ENCODE data around the gene LAP3.

Gene LAP3

DNA sequence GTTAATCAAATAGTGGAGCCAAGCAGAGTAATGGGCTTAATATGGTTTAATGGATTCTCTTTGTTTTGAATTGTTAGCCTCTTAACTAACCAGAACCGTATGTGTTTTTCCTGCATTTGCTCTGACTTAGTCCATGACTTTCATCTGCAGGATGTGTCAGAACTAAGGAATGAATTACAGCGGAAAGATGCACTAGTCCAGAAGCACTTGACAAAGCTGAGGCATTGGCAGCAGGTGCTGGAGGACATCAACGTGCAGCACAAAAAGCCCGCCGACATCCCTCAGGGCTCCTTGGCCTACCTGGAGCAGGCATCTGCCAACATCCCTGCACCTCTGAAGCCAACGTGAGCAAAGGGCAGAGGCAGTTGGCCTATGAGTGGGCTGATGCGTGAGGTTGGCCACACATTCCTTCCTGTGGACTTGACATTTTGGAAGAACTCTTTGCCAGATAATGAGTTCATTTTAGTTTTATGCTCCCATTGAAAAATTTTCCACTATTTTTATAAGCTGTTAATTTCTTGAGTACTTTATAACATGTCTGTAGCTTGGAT, 46.5 kb downstream of the LAP3 start:
- DNase-seq, result no peak

DNA sequence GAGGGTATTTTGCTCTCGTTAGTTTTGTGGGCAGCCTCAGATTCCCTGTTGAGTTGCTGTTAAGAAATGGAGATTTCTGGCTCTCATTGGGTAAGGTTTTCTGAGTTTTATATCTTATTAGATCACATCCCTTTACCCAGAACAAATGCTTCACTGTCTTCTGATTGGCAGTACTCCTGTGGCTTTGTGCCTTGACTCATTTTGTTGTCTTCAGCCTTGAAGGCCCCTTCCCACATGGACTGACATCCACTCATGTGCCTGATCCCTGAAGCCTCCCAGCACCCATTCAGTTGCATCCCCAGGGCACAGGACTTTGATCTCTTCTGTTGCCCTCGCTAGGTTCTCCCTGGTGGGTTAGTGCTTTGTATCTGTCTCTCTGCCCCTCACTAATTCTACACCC, 47.8 kb downstream of the LAP3 start:
- peak; percentile 1 for DNase-seq

DNA sequence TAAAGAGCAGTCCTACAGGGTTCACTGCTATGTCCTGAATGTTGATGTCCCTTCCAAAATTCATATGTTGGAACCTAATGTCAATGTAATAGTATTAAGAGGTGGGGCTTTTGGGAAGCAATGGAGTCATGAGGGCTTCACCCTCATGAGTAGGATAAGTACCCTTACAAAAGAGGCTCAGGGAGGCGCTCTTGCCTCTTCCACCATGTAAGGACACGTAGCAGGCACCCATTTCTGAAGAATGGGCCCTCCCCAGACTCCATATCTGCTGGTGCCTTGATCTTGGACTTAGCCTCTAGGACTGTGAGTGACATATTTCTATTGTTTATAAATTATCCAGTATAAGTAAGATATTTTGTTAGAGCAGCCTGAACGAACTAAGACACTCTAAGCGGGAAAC, 53.2 kb downstream of the LAP3 start:
- peak; percentile 19 for DNase-seq

DNA sequence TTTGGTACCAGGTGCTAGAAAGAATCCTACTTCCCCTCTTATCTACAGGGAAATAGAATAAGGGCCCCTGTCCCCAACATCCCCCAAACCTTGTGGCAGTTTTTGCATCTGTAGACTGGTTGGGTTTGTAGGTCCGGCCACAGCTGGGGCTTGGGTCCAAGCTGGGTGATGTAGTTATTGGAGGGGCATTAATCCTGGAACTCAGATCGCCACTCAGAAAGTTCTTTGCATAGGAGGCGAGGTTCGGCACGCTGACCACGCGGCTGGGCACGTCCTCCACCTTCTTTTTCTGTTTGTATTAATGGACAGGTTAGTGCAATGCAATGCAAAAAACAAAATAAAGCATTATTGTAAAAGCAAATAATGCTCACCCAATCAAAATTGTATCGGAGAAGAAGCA, 56.6 kb downstream of the LAP3 start:
- peak; percentile 16 for DNase-seq

DNA sequence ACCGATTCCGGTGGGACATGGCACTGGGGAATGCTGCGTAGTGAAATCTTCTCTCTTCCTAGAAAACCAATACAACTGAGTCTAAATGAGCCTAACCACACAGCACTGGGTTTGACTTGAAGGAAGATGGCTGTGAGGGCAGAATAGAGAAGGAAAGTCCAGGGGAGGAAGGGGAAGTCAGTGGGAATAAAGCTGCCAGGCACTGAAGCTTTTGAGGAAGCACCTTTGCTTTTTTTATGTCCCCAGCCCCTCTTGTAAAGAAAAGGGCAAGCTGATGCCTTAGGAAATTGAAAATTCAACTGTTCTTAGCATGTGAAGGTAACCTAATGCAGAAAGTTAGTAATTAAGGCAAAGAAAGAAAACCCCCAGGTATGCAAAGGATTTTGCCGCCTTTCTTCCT, 58.1 kb downstream of the LAP3 start:
- no peak for DNase-seq

DNA sequence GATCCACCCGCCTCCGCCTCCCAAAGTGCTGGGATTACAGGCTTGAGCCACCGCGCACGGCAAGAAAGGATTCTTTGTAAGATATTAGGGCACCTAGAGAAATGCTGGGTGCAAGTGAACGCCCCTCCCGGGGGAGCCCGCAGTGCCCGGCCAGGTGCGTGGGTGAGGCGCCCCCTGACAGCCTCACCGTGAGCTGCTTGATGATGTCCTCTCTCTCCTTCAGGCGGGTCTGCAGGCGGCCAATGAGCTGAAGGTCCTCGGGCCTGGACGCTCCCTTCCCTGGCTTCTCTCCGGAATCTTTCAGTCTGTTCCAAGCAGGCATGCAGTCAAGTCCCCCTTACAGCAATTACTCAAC, 59.3 kb downstream of the LAP3 start:
- peak; percentile 18 for DNase-seq

DNA sequence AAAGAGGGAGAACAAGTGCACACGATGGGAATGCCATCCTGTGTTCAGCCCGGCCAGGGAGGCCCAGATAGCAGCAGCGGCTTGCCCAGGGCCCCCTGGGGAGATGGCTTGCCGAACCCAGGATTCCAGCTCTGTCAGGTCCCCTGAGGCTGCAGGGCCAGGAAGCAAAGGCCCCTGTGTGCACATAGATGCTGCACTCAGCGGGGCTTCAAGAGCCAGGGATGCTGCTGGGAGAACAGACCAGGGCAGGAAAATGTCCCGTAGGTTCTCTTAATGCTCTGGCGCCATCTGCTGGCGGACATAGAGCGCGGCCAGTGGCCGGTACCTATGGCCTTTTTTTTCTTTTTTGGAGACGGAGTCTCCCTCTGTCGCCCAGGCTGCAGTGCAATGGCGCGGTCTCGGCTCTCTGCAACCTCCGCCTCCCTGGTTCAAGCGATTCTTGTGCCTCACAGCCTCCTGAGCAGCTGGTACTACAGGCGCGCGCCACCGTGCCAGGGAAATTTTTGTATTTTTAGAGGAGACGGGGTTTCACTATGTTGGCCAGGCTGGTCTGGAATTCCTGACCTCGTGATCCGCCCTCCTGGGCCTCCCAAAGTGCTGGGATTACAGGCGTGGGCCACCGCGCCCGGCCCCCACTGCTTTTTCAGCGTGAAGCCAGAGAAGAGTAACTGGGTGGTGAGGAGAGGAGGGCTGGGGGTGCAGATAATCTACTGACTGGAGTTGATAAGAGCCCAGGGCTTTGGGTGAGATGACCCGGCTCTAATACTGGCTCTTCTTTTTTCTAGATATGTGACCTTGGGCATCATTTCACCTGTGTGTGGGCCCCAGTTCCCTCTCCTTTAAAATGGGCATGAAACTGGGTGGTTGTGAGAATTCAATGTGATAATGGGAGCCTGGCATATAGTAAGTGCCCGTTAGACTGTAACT, 60.0 kb downstream of the LAP3 start:
- peak; percentile 86 for DNase-seq

DNA sequence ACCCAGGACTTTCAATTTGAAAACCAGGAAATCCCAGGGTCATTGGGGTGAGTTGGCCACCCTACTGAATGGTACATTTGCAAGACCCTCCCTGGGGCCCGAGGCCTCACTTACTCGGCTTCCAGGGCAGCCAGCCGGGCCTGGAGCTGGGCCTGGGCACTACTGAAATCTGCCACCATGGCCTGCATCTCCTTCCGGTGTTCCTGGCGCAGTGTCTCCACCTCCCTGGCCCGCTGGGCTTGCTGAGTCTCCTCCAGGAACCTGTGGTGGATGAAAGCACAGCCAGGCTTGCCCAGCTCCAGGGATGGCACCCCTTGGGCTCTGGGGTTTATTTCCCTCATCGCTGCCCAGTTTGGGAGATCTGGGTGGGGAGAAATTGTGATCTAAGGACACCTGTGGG, 62.1 kb downstream of the LAP3 start:
- peak; percentile 6 for DNase-seq

DNA sequence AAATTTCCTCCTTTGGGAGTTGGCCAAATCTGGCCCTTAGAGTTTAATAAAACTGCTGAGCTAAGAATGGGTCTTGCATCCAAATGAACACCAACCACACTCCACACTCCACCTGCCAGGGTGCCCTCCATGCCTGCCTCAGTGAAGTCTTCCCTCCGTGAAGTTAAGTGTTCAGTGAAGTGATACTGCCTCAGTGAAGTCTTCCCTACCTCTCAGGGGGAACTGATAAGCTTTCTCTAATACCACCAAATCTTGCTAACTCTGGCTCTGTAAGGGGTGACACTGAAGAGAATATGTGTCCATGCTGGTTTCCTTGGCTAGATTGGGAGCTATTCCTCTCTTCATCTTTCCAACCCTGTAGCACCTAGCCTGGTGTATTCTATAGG, 65.4 kb downstream of the LAP3 start:
- no peak for DNase-seq

DNA sequence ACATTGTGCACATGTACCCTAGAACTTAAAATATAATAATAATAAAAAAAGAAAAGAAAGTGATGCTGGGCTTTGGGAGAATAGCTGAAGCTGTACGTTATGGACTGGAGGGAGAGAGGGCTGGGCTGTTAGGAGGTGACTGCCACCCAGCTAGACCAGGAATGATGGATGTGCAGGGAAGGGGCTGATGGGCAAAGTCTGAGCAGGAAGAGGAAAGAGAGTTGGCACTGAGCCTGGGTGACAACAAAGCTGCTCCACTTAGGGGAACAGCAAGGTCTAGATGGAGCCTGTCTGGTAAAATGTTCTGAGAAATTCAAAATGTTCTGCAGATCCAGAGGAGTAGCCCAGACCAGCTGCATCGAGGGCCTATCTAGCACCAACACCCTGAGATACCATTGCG, 69.7 kb downstream of the LAP3 start:
- DNase-seq, result no peak

DNA sequence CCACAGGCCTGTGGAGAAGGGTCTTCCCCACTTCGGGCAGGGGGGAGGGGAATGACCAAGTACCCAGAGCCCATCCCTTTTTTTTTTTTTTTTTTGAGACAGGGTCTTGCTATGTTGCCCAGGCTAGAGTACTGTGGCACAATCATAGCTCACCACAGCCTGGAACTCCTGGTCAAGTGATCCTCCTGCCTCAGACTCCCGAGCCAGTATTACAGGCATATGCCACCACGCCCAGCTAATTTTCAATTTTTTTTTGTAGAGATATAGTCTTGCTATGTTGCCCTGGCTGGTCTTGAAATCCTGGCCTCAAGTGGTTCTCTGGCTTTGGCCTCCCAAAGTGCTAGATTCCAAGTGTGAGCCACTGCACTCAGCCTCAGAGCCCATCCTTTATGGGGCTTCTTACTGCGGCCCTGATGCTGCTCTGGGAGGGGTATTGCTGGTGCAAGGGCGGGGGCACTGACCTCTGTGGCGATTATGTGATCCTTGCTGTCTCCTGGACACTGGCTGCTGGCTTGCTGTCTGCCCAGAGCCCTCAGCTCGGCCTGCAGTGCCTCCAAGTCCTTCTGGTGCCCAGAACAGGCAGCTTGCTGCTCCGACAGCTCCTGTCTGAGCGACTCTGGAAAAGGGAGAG, 70.3 kb downstream of the LAP3 start:
- no peak for DNase-seq

DNA sequence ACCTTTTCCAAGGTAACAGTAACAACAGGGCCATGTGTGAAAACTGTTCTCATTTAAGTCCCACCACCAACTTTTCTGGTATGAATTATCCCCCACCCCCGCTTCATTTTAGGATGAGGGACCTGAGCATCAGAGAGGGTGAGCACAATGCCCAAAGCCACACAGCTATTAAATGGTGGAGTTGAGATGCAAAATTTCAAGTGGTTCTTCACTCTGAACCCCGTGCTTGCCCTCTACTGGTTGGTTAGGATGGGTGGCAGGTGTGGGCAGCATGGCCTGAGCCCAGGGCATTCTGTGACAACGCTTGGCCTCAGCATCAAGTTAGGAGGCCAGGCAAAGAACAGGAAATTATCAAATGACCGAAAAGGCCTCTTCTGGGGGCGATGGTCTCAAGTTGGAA, 70.9 kb downstream of the LAP3 start:
- no peak for DNase-seq

DNA sequence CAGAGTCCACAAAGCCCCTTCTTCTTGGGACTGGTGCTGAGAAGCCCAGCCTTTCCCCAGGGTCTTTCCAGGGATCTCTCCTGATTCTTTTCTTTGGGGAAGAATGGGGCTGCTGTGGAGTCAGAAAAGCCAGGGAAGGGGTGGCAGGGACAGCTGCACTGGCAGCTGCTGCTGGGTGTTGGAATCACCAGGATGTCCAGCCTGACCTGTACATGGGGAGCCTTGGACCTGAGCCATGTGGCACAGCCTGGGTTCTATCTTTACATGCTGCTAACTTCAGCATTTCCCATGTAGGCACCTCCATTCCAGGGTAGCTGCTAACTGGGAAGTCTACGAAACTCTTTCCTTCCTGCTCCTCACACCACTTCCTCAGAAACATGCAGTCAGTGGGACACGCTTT, 73.4 kb downstream of the LAP3 start:
- no peak for DNase-seq

DNA sequence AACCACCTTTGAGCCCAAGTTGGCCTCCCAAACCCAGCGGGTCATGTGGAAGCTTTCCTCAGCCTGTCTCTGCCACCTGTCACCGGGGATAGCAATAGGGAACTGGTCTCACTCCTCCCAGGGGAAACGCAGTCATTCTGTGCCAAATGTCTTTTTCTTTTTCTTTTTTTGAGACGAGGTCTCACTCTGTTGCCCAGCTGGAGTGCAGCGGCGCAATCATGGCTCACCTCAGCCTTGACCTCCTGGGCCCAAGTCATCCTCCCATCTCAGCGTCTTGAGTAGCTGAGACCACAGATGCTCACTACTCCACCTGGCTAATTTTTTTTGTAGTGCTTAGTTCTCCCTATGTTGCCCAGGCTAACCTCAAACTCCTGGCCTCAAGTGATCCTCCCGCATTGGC, 77.7 kb downstream of the LAP3 start:
- no peak for DNase-seq

DNA sequence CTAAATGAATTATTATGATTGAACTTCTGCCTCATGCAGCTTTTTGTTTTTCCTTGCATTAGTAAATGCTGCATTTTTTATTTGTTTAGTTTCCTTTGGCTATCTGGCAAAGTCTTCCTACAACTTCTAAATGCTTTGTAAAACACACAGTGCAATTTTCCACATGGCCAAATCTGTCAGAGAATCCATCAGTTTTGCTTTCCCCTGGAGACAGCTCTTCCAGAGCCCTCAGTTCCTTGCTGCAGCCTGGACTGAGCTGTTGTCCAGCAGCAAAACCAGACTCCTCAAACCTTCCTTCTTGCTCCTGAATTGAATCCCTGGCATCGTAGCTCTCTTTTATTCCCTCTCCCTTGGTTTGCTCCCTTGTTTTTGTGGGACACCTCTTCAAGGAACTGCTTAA, 80.1 kb downstream of the LAP3 start:
- DNase-seq, result no peak

Data from stimulated activated CD8-positive, alpha-beta memory T cell treated with anti-CD3 and anti-CD28 coated beads, Interleukin-4, amount 100 ng/mL, for 48 hours (primary cell).